SK-N-SH (cell line): ENCODE results near the gene DNAJA3. TPM values are rescaled to one million over a fixed set of nuclear protein-coding genes. Genes with fewer than 3 reads are reported as not detected.

Source experiments
- CTCF ChIA-PET: fragments of 300-600, 350-600 bp; formaldehyde crosslinking; extraction: SDS; loops from one replicate; lab custom pipeline; 2021; lab: Yijun Ruan, JAX
- POLR2A ChIA-PET: fragments of 350-600 bp; sonication (Branson Sonifier 250); formaldehyde crosslinking; extraction: SDS; loops from one replicate; lab custom pipeline; 2020; ENCODE audit warnings: antibody characterized with exemption, inconsistent platforms; lab: Yijun Ruan, JAX
- DNase-seq: peaks from one replicate; pipeline ENCODE4 v3.0.0; 2012
- H2AFZ ChIP-seq: fragments of 200-600 bp; sonication (generic); 2 replicates; pipeline ENCODE4 v1.8.1; 2016; ENCODE audit warnings: antibody characterized with exemption, mild to moderate bottlenecking, low read depth
- H3F3A ChIP-seq: fragments of 200-600 bp; sonication (generic); replicated peaks from 2 replicates; pipeline ENCODE3; 2016; ENCODE audit warnings: antibody characterized with exemption, mild to moderate bottlenecking; ENCODE audit not compliant: insufficient read depth
- H3K27ac ChIP-seq, 2 experiments: fragments of 200-500 bp in 1 of 2; fragments of 200-600 bp in 1 of 2; sonication (Bioruptor generic) in 1 of 2; sonication (generic), shearing (Covaris generic) in 1 of 2; 2 replicates each; pipeline versions ENCODE4 v1.5.1 to v1.6.1; 2014 to 2016; ENCODE audit warnings: low read depth in 2 of 2, inconsistent platforms in 1 of 2, low read length in 1 of 2, mild to moderate bottlenecking in 1 of 2, mixed read lengths in 1 of 2
- H3K27me3 ChIP-seq: fragments of 200-600 bp; sonication (generic), shearing (Covaris generic); 2 replicates; pipeline ENCODE4 v1.6.1; 2016; ENCODE audit warnings: mixed run types; ENCODE audit not compliant: insufficient read depth
- H3K36me3 ChIP-seq, 2 experiments: fragments of 200-500 bp in 1 of 2; fragments of 200-600 bp in 1 of 2; sonication (Bioruptor generic) in 1 of 2; sonication (generic) in 1 of 2; replicated peaks in 1 of 2; 2 replicates each; pipeline versions ENCODE3 to v1.5.1; 2014 to 2016; ENCODE audit warnings: low read length in 1 of 2, mild to moderate bottlenecking in 1 of 2; ENCODE audit not compliant: insufficient read depth in 2 of 2, control insufficient read depth in 1 of 2
- H3K4me1 ChIP-seq, 2 experiments: fragments of 200-500 bp in 1 of 2; fragments of 200-600 bp in 1 of 2; sonication (Bioruptor generic) in 1 of 2; sonication (generic), shearing (Covaris generic) in 1 of 2; 2 replicates each; pipeline versions ENCODE4 v1.5.1 to v1.6.1; 2014 to 2016; ENCODE audit warnings: low read depth in 1 of 2, low read length in 1 of 2, mixed run types in 1 of 2; ENCODE audit not compliant: insufficient read depth in 2 of 2, control insufficient read depth in 1 of 2
- H3K4me2 ChIP-seq: fragments of 200-600 bp; sonication (generic), shearing (Covaris generic); 2 replicates; pipeline ENCODE4 v1.6.1; 2017; ENCODE audit warnings: mixed run types
- H3K4me3 ChIP-seq, 2 experiments: fragments of 200-500 bp in 1 of 2; fragments of 200-600 bp in 1 of 2; sonication (Bioruptor generic) in 1 of 2; sonication (generic), shearing (Covaris generic) in 1 of 2; 2 replicates each; pipeline versions ENCODE4 v1.5.1 to v1.8.1; 2014 to 2016; ENCODE audit warnings: low read depth in 2 of 2, inconsistent platforms in 1 of 2, low read length in 1 of 2, mild to moderate bottlenecking in 1 of 2, mixed read lengths in 1 of 2, moderate library complexity in 1 of 2
- H3K79me2 ChIP-seq: fragments of 200-600 bp; sonication (generic); 2 replicates; pipeline ENCODE4 v1.8.1; 2017; ENCODE audit warnings: mild to moderate bottlenecking; ENCODE audit not compliant: insufficient read depth
- H3K9ac ChIP-seq: fragments of 200-600 bp; sonication (generic); 2 replicates; pipeline ENCODE4 v1.6.1; 2017; ENCODE audit warnings: mixed run types
- H3K9me2 ChIP-seq: fragments of 200-600 bp; sonication (generic); 2 replicates; pipeline ENCODE4 v1.6.1; 2017; ENCODE audit warnings: mixed run types
- H3K9me3 ChIP-seq: fragments of 200-600 bp; sonication (generic); 2 replicates; pipeline ENCODE4 v1.6.1; 2017; ENCODE audit warnings: mixed run types, mild to moderate bottlenecking, moderate library complexity
- H4K20me1 ChIP-seq: fragments of 200-600 bp; sonication (generic); 2 replicates; pipeline ENCODE4 v1.6.1; 2017; ENCODE audit warnings: mild to moderate bottlenecking, mixed run types; ENCODE audit not compliant: insufficient read depth
- CHD2 ChIP-seq: fragments of 150-350 bp; IDR thresholded peaks from 2 replicates; pipeline ENCODE4 v1.6.1; 2018; ENCODE audit warnings: low read length; ENCODE audit not compliant: partially characterized antibody
- ELF1 ChIP-seq: IDR thresholded peaks from 2 replicates; pipeline ENCODE4 v1.4.0; 2012
- EP300 ChIP-seq, 2 experiments: IDR thresholded peaks; 2 replicates each; pipeline versions ENCODE4 v1.4.0 to v1.6.1; 2012; ENCODE audit warnings: borderline replicate concordance in 1 of 2, low read depth in 1 of 2, low read length in 1 of 2
- FOSL2 ChIP-seq: IDR thresholded peaks from 2 replicates; pipeline ENCODE4 v1.4.0; 2012; ENCODE audit warnings: low read depth, mild to moderate bottlenecking, moderate library complexity, borderline replicate concordance
- FOXM1 ChIP-seq: IDR thresholded peaks from 2 replicates; pipeline ENCODE4 v1.4.0; 2012; ENCODE audit warnings: low read depth, mild to moderate bottlenecking
- GABPA ChIP-seq: IDR thresholded peaks from 2 replicates; pipeline ENCODE4 v1.4.0; 2012; ENCODE audit warnings: low read depth, mild to moderate bottlenecking
- GATA2 ChIP-seq: sonication (generic); formaldehyde crosslinking; IDR thresholded peaks from 2 replicates; pipeline ENCODE4 v1.5.0; 2020; ENCODE audit warnings: mild to moderate bottlenecking, missing genetic modification reagents
- NFIC ChIP-seq: IDR thresholded peaks from 2 replicates; pipeline ENCODE4 v1.4.0; 2012; ENCODE audit warnings: borderline replicate concordance
- NRF1 ChIP-seq: IDR thresholded peaks from 2 replicates; pipeline ENCODE4 v1.6.1; 2012; ENCODE audit warnings: low read depth, mild to moderate bottlenecking, low read length
- PBX3 ChIP-seq: IDR thresholded peaks from 2 replicates; pipeline ENCODE4; 2012
- POLR2AphosphoS5 ChIP-seq: IDR thresholded peaks from 2 replicates; pipeline ENCODE4 v1.6.1; 2012; ENCODE audit warnings: low read depth, low read length
- RAD21 ChIP-seq: IDR thresholded peaks from 2 replicates; pipeline ENCODE4 v1.6.1; 2012; ENCODE audit warnings: mild to moderate bottlenecking, low read length
- RFX5 ChIP-seq: IDR thresholded peaks from 2 replicates; pipeline ENCODE4 v1.6.1; 2012; ENCODE audit warnings: mild to moderate bottlenecking, improper control_type of control experiment, low read length
- RXRA ChIP-seq: IDR thresholded peaks from 2 replicates; pipeline ENCODE4 v1.4.0; 2012; ENCODE audit warnings: low read depth, mild to moderate bottlenecking, borderline replicate concordance
- SMC3 ChIP-seq: IDR thresholded peaks from 2 replicates; pipeline ENCODE4 v1.6.1; 2012; ENCODE audit warnings: low read depth, low read length, improper control_type of control experiment
- TAF1 ChIP-seq: IDR thresholded peaks from 2 replicates; pipeline ENCODE4 v1.6.1; 2012; ENCODE audit warnings: low read depth, mild to moderate bottlenecking, low read length, moderate library complexity, borderline replicate concordance
- TCF12 ChIP-seq: IDR thresholded peaks from 2 replicates; pipeline ENCODE4 v1.4.0; 2012
- USF1 ChIP-seq: IDR thresholded peaks from 2 replicates; pipeline ENCODE4 v1.4.0; 2012; ENCODE audit warnings: low read depth, borderline replicate concordance
- ZBTB33 ChIP-seq: IDR thresholded peaks from 2 replicates; pipeline ENCODE4 v1.4.0; 2012; ENCODE audit warnings: low read depth, borderline replicate concordance
- WGBS: methylation state at CpG from one replicate; pipeline ENCODE4 v1.1.6; 2017; ENCODE audit warnings: low lambda C conversion rate; 5-methylcytosine and 5-hydroxymethylcytosine counted together
- polyA plus RNA-seq, 3 experiments: library from polyadenylated mRNA; depleted of rRNA; stranded (reverse); fragments of >200 nt; gene quantifications; 2 replicates each; pipeline ENCODE4 v1.2.3, GENCODE V29; 2012
- TF ChIP-seq, protein P1 (sequence below): IDR thresholded peaks from 2 replicates; pipeline ENCODE4 v1.6.1; 2012; ENCODE audit warnings: mild to moderate bottlenecking, low read depth, low read length, moderate library complexity

The DNAJA3 gene
- polyA plus RNA-seq, 1 of the 3 experiments (the other 2 are of a cell fraction) = 52.6 TPM

DNA sequence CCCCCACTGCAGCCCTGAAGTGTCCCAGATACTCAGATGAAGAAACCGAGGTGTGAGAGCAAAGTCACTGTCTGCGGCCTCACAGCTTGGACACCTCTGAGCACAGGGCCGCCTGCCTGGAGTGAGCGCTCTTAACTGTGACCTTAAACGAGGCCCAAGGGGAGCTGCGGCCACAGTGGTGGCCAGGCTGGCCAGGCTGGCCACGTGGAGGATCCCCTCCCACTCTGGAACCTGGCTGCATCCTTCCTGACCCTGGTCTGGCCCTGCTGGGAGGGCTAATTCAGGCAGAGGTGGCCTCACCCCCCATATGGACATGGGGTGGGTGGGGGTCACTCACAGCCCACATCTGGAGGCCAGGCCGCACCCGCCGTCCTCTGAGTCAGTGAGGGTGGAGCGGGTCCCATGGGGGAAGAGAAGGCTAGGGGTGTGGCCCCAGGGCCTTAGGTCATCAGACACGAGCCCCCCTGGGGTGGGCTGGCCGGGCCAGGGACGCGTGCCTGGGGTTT, 47.5 kb upstream of the DNAJA3 start:
- Histone ChIP-seq H3K27me3 (no peaks in the 10 kb centered on the region), H3K4me1 (peaks cover 32 to 67% of the 10 kb centered on the region in 2 experiments), H3K9ac (no peak overlapping the region), H4K20me1 (peaks cover 48% of the 10 kb centered on the region), H3K4me2 (peak overlapping the region; percentile 15; the same call in 1 of the 2 replicates), H3K79me2 (peaks cover 55% of the 10 kb centered on the region), H3K4me3 (no peak overlapping the region), H3F3A (peaks cover 20% of the 10 kb centered on the region), H3K27ac (no peak overlapping the region; a peak in 1 of 4 replicates), H3K9me3 (no peaks in the 10 kb centered on the region), H2AFZ (no peak overlapping the region), H3K9me2 (no peaks in the 10 kb centered on the region)
- no peak for DNase-seq
- 92% methylated on average over 7 of the region's 15 CpGs for WGBS
- POLR2A ChIA-PET = interaction anchor here (2.1 kb wide), 1 partner anchor 14 kb away, joined by 11 read pairs; no protein-coding TSS in a partner anchor
- CTCF ChIA-PET = interaction anchor here (0.9 to 32.1 kb wide), 9 partner anchors 8 to 108 kb away, joined by 3 to 558 read pairs (median 5); no protein-coding TSS in a partner anchor
- TF ChIP-seq RFX5 = no peak
- TF ChIP-seq SMC3 = no peak
- TF ChIP-seq RAD21 = no peak
- no peak for TF ChIP-seq RXRA
- no peak for TF ChIP-seq NFIC
- TF ChIP-seq TCF12 = no peak
- TF ChIP-seq PBX3 = no peak
- no peak for TF ChIP-seq ZBTB33
- no peak for TF ChIP-seq POLR2AphosphoS5
- no peak for TF ChIP-seq FOSL2
- TF ChIP-seq EP300 (IDR thresholded peaks at IDR 0.05; ENCODE audit: borderline replicate concordance in 1 of 2, low read depth in 1 of 2, low read length in 1 of 2) = no peak
- TF ChIP-seq GABPA = no peak
- TF ChIP-seq FOXM1 = no peak
- TF ChIP-seq GATA2 (CRISPR knock-in tag) = no peak
- TF ChIP-seq, all 33 proteins: peak for 0
- H3K36me3 ChIP-seq = peaks cover 0 to 31% of the 10 kb centered on the region in 2 experiments

DNA sequence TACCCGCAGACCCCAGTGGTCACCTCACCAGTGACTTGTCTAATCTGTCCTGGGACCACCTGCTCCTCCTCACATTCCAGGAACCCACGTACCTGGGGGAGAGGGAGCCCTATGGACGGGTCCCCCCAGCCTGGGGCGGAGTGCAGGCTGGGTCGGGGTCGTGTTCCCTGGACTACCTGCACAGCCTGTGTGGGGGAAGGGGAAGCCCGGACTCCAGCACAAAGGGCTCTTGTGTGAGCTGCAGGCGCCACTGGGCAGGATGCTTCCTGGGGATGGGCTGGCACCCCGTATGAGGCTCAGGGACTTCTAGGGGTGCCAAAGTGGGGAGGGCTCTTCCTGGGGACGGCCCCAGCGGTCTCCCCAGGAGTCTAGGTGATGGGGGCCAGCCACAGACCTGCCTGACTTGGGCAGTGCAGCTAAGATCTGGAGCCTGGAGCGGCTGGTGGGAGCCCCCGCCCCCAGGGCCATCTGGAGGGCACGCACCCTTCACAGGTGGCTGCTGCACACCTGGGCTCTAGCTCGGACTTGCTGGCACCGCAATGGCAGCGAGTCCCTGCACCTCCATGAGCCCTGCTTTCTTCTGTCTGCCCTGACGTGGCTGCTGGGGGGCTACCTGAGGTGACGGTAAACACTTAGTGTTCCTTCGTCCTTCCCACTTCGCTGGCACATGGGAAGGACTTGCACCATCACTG, 46.5 kb upstream of the DNAJA3 start:
- DNase-seq = no peak
- H4K20me1 ChIP-seq = peaks cover 45% of the 10 kb centered on the region
- peaks cover 48% of the 10 kb centered on the region for H3K79me2 ChIP-seq
- no peaks in the 10 kb centered on the region for H3K9me3 ChIP-seq
- H3K9me2 ChIP-seq = no peaks in the 10 kb centered on the region
- H3K27ac ChIP-seq = no peak overlapping the region; a peak in 1 of 4 replicates
- H3K4me1 ChIP-seq = peaks cover 29 to 66% of the 10 kb centered on the region in 2 experiments
- no peak overlapping the region for H3K4me2 ChIP-seq
- H3K36me3 ChIP-seq = peaks cover 0 to 35% of the 10 kb centered on the region in 2 experiments
- H3K27me3 ChIP-seq = no peaks in the 10 kb centered on the region
- H3F3A ChIP-seq = peaks cover 19% of the 10 kb centered on the region
- ChIA-PET CTCF (interaction anchor here (1.0 to 32.1 kb wide), 6 partner anchors 10 to 23 kb away, joined by 4 to 558 read pairs (median 10); no protein-coding TSS in a partner anchor), POLR2A (interaction anchor here (1.3 to 1.6 kb wide), 2 partner anchors 8 to 13 kb away, joined by 3 to 7 read pairs; no protein-coding TSS in a partner anchor)
- no peak overlapping the region for H3K4me3 ChIP-seq
- H3K9ac ChIP-seq = no peak overlapping the region
- 81% methylated on average over 8 of the region's 21 CpGs for WGBS
- H2AFZ ChIP-seq = no peak overlapping the region
- TF ChIP-seq, protein P1, sequence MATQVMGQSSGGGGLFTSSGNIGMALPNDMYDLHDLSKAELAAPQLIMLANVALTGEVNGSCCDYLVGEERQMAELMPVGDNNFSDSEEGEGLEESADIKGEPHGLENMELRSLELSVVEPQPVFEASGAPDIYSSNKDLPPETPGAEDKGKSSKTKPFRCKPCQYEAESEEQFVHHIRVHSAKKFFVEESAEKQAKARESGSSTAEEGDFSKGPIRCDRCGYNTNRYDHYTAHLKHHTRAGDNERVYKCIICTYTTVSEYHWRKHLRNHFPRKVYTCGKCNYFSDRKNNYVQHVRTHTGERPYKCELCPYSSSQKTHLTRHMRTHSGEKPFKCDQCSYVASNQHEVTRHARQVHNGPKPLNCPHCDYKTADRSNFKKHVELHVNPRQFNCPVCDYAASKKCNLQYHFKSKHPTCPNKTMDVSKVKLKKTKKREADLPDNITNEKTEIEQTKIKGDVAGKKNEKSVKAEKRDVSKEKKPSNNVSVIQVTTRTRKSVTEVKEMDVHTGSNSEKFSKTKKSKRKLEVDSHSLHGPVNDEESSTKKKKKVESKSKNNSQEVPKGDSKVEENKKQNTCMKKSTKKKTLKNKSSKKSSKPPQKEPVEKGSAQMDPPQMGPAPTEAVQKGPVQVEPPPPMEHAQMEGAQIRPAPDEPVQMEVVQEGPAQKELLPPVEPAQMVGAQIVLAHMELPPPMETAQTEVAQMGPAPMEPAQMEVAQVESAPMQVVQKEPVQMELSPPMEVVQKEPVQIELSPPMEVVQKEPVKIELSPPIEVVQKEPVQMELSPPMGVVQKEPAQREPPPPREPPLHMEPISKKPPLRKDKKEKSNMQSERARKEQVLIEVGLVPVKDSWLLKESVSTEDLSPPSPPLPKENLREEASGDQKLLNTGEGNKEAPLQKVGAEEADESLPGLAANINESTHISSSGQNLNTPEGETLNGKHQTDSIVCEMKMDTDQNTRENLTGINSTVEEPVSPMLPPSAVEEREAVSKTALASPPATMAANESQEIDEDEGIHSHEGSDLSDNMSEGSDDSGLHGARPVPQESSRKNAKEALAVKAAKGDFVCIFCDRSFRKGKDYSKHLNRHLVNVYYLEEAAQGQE = no peak
- no peak for TF ChIP-seq ELF1
- no peak for TF ChIP-seq USF1
- TF ChIP-seq GABPA = no peak
- no peak for TF ChIP-seq FOSL2
- no peak for TF ChIP-seq TAF1
- no peak for TF ChIP-seq CHD2
- TF ChIP-seq NRF1 = no peak
- TF ChIP-seq GATA2 (CRISPR knock-in tag) = no peak
